ENCODE results near the gene CDK18.
A peak's percentile ranks its signal among the peaks of the same experiment; 100 is the strongest.

CDK18 gene

GRCh38 chr1:205576011-205576410 is 71.5 kb downstream of the CDK18 start:
- Histone ChIP-seq H3K36me3 (ENCODE audit: control insufficient read depth in 5 of 5, insufficient read depth in 5 of 5, low read length in 5 of 5) (no peaks in the 10 kb centered on the region), H3K27me3 (ENCODE audit: control insufficient read depth in 5 of 5, insufficient read depth in 4 of 5, low read length in 5 of 5) (peaks cover 9 to 33% (median 28%) of the 10 kb centered on the region in 5 donors), H3K27ac (ENCODE audit: low read depth, low read length) (no peak overlapping the region)

GRCh38 chr1:205576805-205577761 is 72.6 kb downstream of the CDK18 start:
- H3K9me3 ChIP-seq (ENCODE audit: control insufficient read depth in 5 of 5, low read length in 5 of 5): no peaks in the 10 kb centered on the region
- peaks cover 0 to 9% (median 0%) of the 10 kb centered on the region in 5 donors for H3K4me1 ChIP-seq (ENCODE audit: control insufficient read depth in 5 of 5, insufficient read depth in 5 of 5, low read length in 5 of 5)
- no peak overlapping the region for H3K4me3 ChIP-seq (ENCODE audit: low read depth in 1 of 5, low read length in 5 of 5)
- no peak overlapping the region for H3K9ac ChIP-seq (ENCODE audit: low read length in 5 of 5)
- peaks cover 9 to 38% (median 30%) of the 10 kb centered on the region in 5 donors for H3K27me3 ChIP-seq (ENCODE audit: control insufficient read depth in 5 of 5, insufficient read depth in 4 of 5, low read length in 5 of 5)
- no peak overlapping the region for H3K27ac ChIP-seq (ENCODE audit: low read depth, low read length)
- no peaks in the 10 kb centered on the region for H3K36me3 ChIP-seq (ENCODE audit: control insufficient read depth in 5 of 5, insufficient read depth in 5 of 5, low read length in 5 of 5)

More at GRCh38 chr1:205576011-205576410, 71.5 kb downstream of the CDK18 start:
- Histone ChIP-seq H3K9me3 (ENCODE audit: control insufficient read depth in 5 of 5, low read length in 5 of 5) (no peaks in the 10 kb centered on the region), H3K4me3 (ENCODE audit: low read depth in 1 of 5, low read length in 5 of 5) (no peak overlapping the region), H3K9ac (ENCODE audit: low read length in 5 of 5) (no peak overlapping the region), H3K4me1 (ENCODE audit: control insufficient read depth in 5 of 5, insufficient read depth in 5 of 5, low read length in 5 of 5) (no peaks in the 10 kb centered on the region)

- Histone ChIP-seq H3K9ac (ENCODE audit: low read length in 5 of 5) (no peak overlapping the region), H3K4me3 (ENCODE audit: low read depth in 1 of 5, low read length in 5 of 5) (no peak overlapping the region), H3K9me3 (ENCODE audit: control insufficient read depth in 5 of 5, low read length in 5 of 5) (no peaks in the 10 kb centered on the region), H3K27me3 (ENCODE audit: control insufficient read depth in 5 of 5, insufficient read depth in 4 of 5, low read length in 5 of 5) (peaks cover 9 to 38% (median 24%) of the 10 kb centered on the region in 5 donors), H3K27ac (ENCODE audit: low read depth, low read length) (no peak overlapping the region), H3K4me1 (ENCODE audit: control insufficient read depth in 5 of 5, insufficient read depth in 5 of 5, low read length in 5 of 5) (peaks cover 0 to 19% (median 0%) of the 10 kb centered on the region in 5 donors), H3K36me3 (ENCODE audit: control insufficient read depth in 5 of 5, insufficient read depth in 5 of 5, low read length in 5 of 5) (no peaks in the 10 kb centered on the region)
Observed at GRCh38 chr1:205577874-205578658, 73.6 kb downstream of the CDK18 start.

GRCh38 chr1:205578780-205579571 is 74.5 kb downstream of the CDK18 start:
- Histone ChIP-seq H3K36me3 (ENCODE audit: control insufficient read depth in 5 of 5, insufficient read depth in 5 of 5, low read length in 5 of 5) (no peaks in the 10 kb centered on the region), H3K4me3 (ENCODE audit: low read depth in 1 of 5, low read length in 5 of 5) (no peak overlapping the region), H3K27me3 (ENCODE audit: control insufficient read depth in 5 of 5, insufficient read depth in 4 of 5, low read length in 5 of 5) (peaks cover 9 to 38% (median 24%) of the 10 kb centered on the region in 5 donors), H3K4me1 (ENCODE audit: control insufficient read depth in 5 of 5, insufficient read depth in 5 of 5, low read length in 5 of 5) (peaks cover 0 to 23% (median 0%) of the 10 kb centered on the region in 5 donors), H3K27ac (ENCODE audit: low read depth, low read length) (no peak overlapping the region), H3K9ac (ENCODE audit: low read length in 5 of 5) (no peak overlapping the region), H3K9me3 (ENCODE audit: control insufficient read depth in 5 of 5, low read length in 5 of 5) (no peaks in the 10 kb centered on the region)

GRCh38 chr1:205579711-205580110 is 75.2 kb downstream of the CDK18 start:
- Histone ChIP-seq H3K9ac (ENCODE audit: low read length in 5 of 5) (no peak overlapping the region), H3K27ac (ENCODE audit: low read depth, low read length) (no peak overlapping the region), H3K36me3 (ENCODE audit: control insufficient read depth in 5 of 5, insufficient read depth in 5 of 5, low read length in 5 of 5) (no peaks in the 10 kb centered on the region), H3K27me3 (ENCODE audit: control insufficient read depth in 5 of 5, insufficient read depth in 4 of 5, low read length in 5 of 5) (peaks cover 9 to 41% (median 24%) of the 10 kb centered on the region in 5 donors), H3K4me3 (ENCODE audit: low read depth in 1 of 5, low read length in 5 of 5) (no peak overlapping the region), H3K9me3 (ENCODE audit: control insufficient read depth in 5 of 5, low read length in 5 of 5) (no peaks in the 10 kb centered on the region), H3K4me1 (ENCODE audit: control insufficient read depth in 5 of 5, insufficient read depth in 5 of 5, low read length in 5 of 5) (peaks cover 0 to 23% (median 0%) of the 10 kb centered on the region in 5 donors)

GRCh38 chr1:205580140-205580922 is 75.9 kb downstream of the CDK18 start:
- peaks cover 0 to 23% (median 0%) of the 10 kb centered on the region in 5 donors for H3K4me1 ChIP-seq (ENCODE audit: control insufficient read depth in 5 of 5, insufficient read depth in 5 of 5, low read length in 5 of 5)
- no peak overlapping the region for H3K4me3 ChIP-seq (ENCODE audit: low read depth in 1 of 5, low read length in 5 of 5)
- H3K36me3 ChIP-seq (ENCODE audit: control insufficient read depth in 5 of 5, insufficient read depth in 5 of 5, low read length in 5 of 5): no peaks in the 10 kb centered on the region
- no peak overlapping the region for H3K9ac ChIP-seq (ENCODE audit: low read length in 5 of 5)
- peaks cover 9 to 38% (median 21%) of the 10 kb centered on the region in 5 donors for H3K27me3 ChIP-seq (ENCODE audit: control insufficient read depth in 5 of 5, insufficient read depth in 4 of 5, low read length in 5 of 5)
- H3K27ac ChIP-seq (ENCODE audit: low read depth, low read length): no peak overlapping the region
- no peaks in the 10 kb centered on the region for H3K9me3 ChIP-seq (ENCODE audit: control insufficient read depth in 5 of 5, low read length in 5 of 5)

GRCh38 chr1:205580923-205581180 is 76.4 kb downstream of the CDK18 start:
- Histone ChIP-seq H3K9ac (ENCODE audit: low read length in 5 of 5) (no peak overlapping the region), H3K27me3 (ENCODE audit: control insufficient read depth in 5 of 5, insufficient read depth in 4 of 5, low read length in 5 of 5) (peaks cover 12 to 41% (median 19%) of the 10 kb centered on the region in 5 donors), H3K9me3 (ENCODE audit: control insufficient read depth in 5 of 5, low read length in 5 of 5) (no peaks in the 10 kb centered on the region), H3K36me3 (ENCODE audit: control insufficient read depth in 5 of 5, insufficient read depth in 5 of 5, low read length in 5 of 5) (peaks cover 0 to 2% (median 0%) of the 10 kb centered on the region in 5 donors), H3K4me3 (ENCODE audit: low read depth in 1 of 5, low read length in 5 of 5) (no peak overlapping the region), H3K27ac (ENCODE audit: low read depth, low read length) (no peak overlapping the region), H3K4me1 (ENCODE audit: control insufficient read depth in 5 of 5, insufficient read depth in 5 of 5, low read length in 5 of 5) (peaks cover 0 to 23% (median 0%) of the 10 kb centered on the region in 5 donors)

- peaks cover 0 to 23% (median 0%) of the 10 kb centered on the region in 5 donors for H3K4me1 ChIP-seq (ENCODE audit: control insufficient read depth in 5 of 5, insufficient read depth in 5 of 5, low read length in 5 of 5)
- no peaks in the 10 kb centered on the region for H3K9me3 ChIP-seq (ENCODE audit: control insufficient read depth in 5 of 5, low read length in 5 of 5)
- peaks cover 0 to 2% (median 0%) of the 10 kb centered on the region in 5 donors for H3K36me3 ChIP-seq (ENCODE audit: control insufficient read depth in 5 of 5, insufficient read depth in 5 of 5, low read length in 5 of 5)
- no peak overlapping the region for H3K4me3 ChIP-seq (ENCODE audit: low read depth in 1 of 5, low read length in 5 of 5)
- H3K9ac ChIP-seq (ENCODE audit: low read length in 5 of 5): no peak overlapping the region
- H3K27me3 ChIP-seq (ENCODE audit: control insufficient read depth in 5 of 5, insufficient read depth in 4 of 5, low read length in 5 of 5): peaks cover 13 to 41% (median 19%) of the 10 kb centered on the region in 5 donors
- H3K27ac ChIP-seq (ENCODE audit: low read depth, low read length): peak overlapping the region; percentile 35
Observed at GRCh38 chr1:205581321-205581980, 77.0 kb downstream of the CDK18 start.
